Endodermal cell (in vitro differentiated cells): Measurements from ENCODE around the gene MKRN2. TPM values are rescaled to one million over a fixed set of nuclear protein-coding genes. Genes with fewer than 3 reads are reported as not detected.

Experiments used
- DNase-seq: peaks from one replicate; pipeline ENCODE4 v3.0.0-alpha.2; 2017
- H3K27ac ChIP-seq: 2 replicates; pipeline ENCODE4 v1.5.1; 2013; ENCODE audit warnings: mild to moderate bottlenecking, low read depth, low read length, moderate library complexity
- H3K27me3 ChIP-seq: 2 replicates; pipeline ENCODE4 v1.6.1; 2013; ENCODE audit warnings: mild to moderate bottlenecking, low read length, moderate library complexity; ENCODE audit not compliant: insufficient read depth, control insufficient read depth, poor library complexity, severe bottlenecking
- H3K36me3 ChIP-seq: 2 replicates; pipeline ENCODE4 v1.7.0; 2013; ENCODE audit warnings: mild to moderate bottlenecking, low read length, moderate library complexity; ENCODE audit not compliant: control insufficient read depth, insufficient read depth
- H3K4me1 ChIP-seq: one replicate; pipeline ENCODE4 v1.7.0; 2013; ENCODE audit warnings: low read length; ENCODE audit not compliant: control insufficient read depth, insufficient read depth
- H3K4me3 ChIP-seq: 2 replicates; pipeline ENCODE4 v1.5.1; 2013; ENCODE audit warnings: mild to moderate bottlenecking, low read length, moderate library complexity
- H3K9ac ChIP-seq: 2 replicates; pipeline ENCODE4 v1.6.1; 2013; ENCODE audit warnings: mild to moderate bottlenecking, low read length, moderate library complexity; ENCODE audit not compliant: poor library complexity, severe bottlenecking; ENCODE audit errors: extremely low read depth
- H3K9me3 ChIP-seq: 2 replicates; pipeline ENCODE4 v1.6.1; 2013; ENCODE audit warnings: mild to moderate bottlenecking, low read length, moderate library complexity; ENCODE audit not compliant: control insufficient read depth
- H3K27ac Mint-ChIP-seq: 2 replicates; pipeline ENCODE4 v1.8.0; 2020; ENCODE audit warnings: mixed read lengths
- H3K27me3 Mint-ChIP-seq: 2 replicates; pipeline ENCODE4 v1.8.0; 2021; ENCODE audit warnings: mild to moderate bottlenecking, mixed read lengths; ENCODE audit not compliant: insufficient read depth
- H3K36me3 Mint-ChIP-seq: 2 replicates; pipeline ENCODE4 v1.8.0; 2020; ENCODE audit warnings: low read depth, mixed read lengths
- H3K4me1 Mint-ChIP-seq: 2 replicates; pipeline ENCODE4 v1.8.0; 2020; ENCODE audit warnings: mixed read lengths
- H3K4me3 Mint-ChIP-seq: 2 replicates; pipeline ENCODE4 v1.8.0; 2020; ENCODE audit warnings: mild to moderate bottlenecking, moderate library complexity, mixed read lengths
- H3K9me3 Mint-ChIP-seq: 2 replicates; pipeline ENCODE4 v1.8.0; 2020; ENCODE audit warnings: mild to moderate bottlenecking, mixed read lengths
- CTCF ChIP-seq: fragments of 200-600 bp; sonication (generic); conservative IDR thresholded peaks from 2 replicates; pipeline ENCODE4 v1.5.0; 2021; ENCODE audit warnings: antibody characterized with exemption, mild to moderate bottlenecking
- WGBS, 2 experiments: methylation state at CpG; one replicate each; pipeline versions ENCODE4 v1.1.5 to v1.1.7; 2013; ENCODE audit warnings: missing lambda C conversion rate in 2 of 2, mixed read lengths in 1 of 2; ENCODE audit not compliant: insufficient coverage in 1 of 2, insufficient read length in 1 of 2; 5-methylcytosine and 5-hydroxymethylcytosine counted together
- total RNA-seq, 2 donors: library from RNA; stranded (reverse); fragmentation: NEBNext Ultra II Directional in 1 of 2; extraction: Animal tissue kit (Norgen Biotek cat#: 25700) in 1 of 2; gene quantifications; 2 replicates in 1 of 2; 3 replicates in 1 of 2; pipeline ENCODE4 v1.2.1, GENCODE V29; 2021

Gene MKRN2
- total RNA-seq, 2 donors from 2014 or later, result 18.8 to 23.3 TPM

- H3K9me3 Mint-ChIP-seq, result no peaks in the 10 kb centered on the region
- no peak overlapping the region for H3K27ac ChIP-seq
- 82 to 100% methylated on average over 3 to 6 of the region's 7 CpGs for WGBS, 2 experiments
- no peak for DNase-seq
- no peak overlapping the region for H3K27ac Mint-ChIP-seq
- H3K9me3 ChIP-seq, result no peaks in the 10 kb centered on the region
- no peak for TF ChIP-seq CTCF
- no peak overlapping the region for H3K9ac ChIP-seq
- no peaks in the 10 kb centered on the region for H3K27me3 ChIP-seq
- no peaks in the 10 kb centered on the region for H3K27me3 Mint-ChIP-seq
- no peak overlapping the region for H3K4me3 ChIP-seq
- H3K4me3 Mint-ChIP-seq, result no peak overlapping the region
- H3K36me3 Mint-ChIP-seq, result peaks cover 72% of the 10 kb centered on the region
- no peaks in the 10 kb centered on the region for H3K4me1 ChIP-seq
- no peaks in the 10 kb centered on the region for H3K4me1 Mint-ChIP-seq
- H3K36me3 ChIP-seq, result peaks cover 97% of the 10 kb centered on the region
Observed at GRCh38 chr3:12588039-12589009, 31.4 kb downstream of the MKRN2 start.

- Histone ChIP-seq H3K4me3 (no peak overlapping the region), H3K27ac (no peak overlapping the region), H3K9me3 (no peaks in the 10 kb centered on the region), H3K9ac (no peak overlapping the region), H3K36me3 (peaks cover 97% of the 10 kb centered on the region), H3K27me3 (no peaks in the 10 kb centered on the region), H3K4me1 (no peaks in the 10 kb centered on the region)
- H3K27me3 Mint-ChIP-seq, result no peaks in the 10 kb centered on the region
- 100% methylated on average over 1 to 2 of the region's 4 CpGs for WGBS, 2 experiments
- H3K4me1 Mint-ChIP-seq, result no peaks in the 10 kb centered on the region
- peaks cover 72% of the 10 kb centered on the region for H3K36me3 Mint-ChIP-seq
- no peak for DNase-seq
- no peak overlapping the region for H3K4me3 Mint-ChIP-seq
- no peaks in the 10 kb centered on the region for H3K9me3 Mint-ChIP-seq
- no peak for TF ChIP-seq CTCF
- no peak overlapping the region for H3K27ac Mint-ChIP-seq
Observed at GRCh38 chr3:12590096-12590495, 33.2 kb downstream of the MKRN2 start.

GRCh38 chr3:12591456-12591855 lies 34.6 kb downstream of the MKRN2 start:
- Histone ChIP-seq H3K4me1 (no peaks in the 10 kb centered on the region), H3K9me3 (no peaks in the 10 kb centered on the region), H3K9ac (no peak overlapping the region), H3K27me3 (no peaks in the 10 kb centered on the region), H3K36me3 (peaks cover 94% of the 10 kb centered on the region), H3K27ac (no peak overlapping the region), H3K4me3 (no peak overlapping the region)
- no peak for TF ChIP-seq CTCF
- H3K36me3 Mint-ChIP-seq, result peaks cover 70% of the 10 kb centered on the region
- H3K27me3 Mint-ChIP-seq, result no peaks in the 10 kb centered on the region
- H3K4me3 Mint-ChIP-seq, result no peak overlapping the region
- no peak for DNase-seq
- H3K9me3 Mint-ChIP-seq, result no peaks in the 10 kb centered on the region
- no peak overlapping the region for H3K27ac Mint-ChIP-seq
- no peaks in the 10 kb centered on the region for H3K4me1 Mint-ChIP-seq
- WGBS, 2 experiments, result 95 to 100% methylated on average over 5 to 6 of the region's 6 CpGs
